NB4 (cell line): ENCODE data around the gene CABCOCO1.

Experiments
- MYC ChIP-seq: IDR thresholded peaks from 2 replicates; pipeline ENCODE4 v1.6.1; 2011; ENCODE audit warnings: low read depth, low read length
- POLR2A ChIP-seq: IDR thresholded peaks from 2 replicates; pipeline ENCODE4 v1.6.1; 2011; ENCODE audit warnings: mild to moderate bottlenecking; ENCODE audit not compliant: insufficient read length; ENCODE audit errors: extremely low read depth
- TF ChIP-seq, protein P1 (sequence below): IDR thresholded peaks from one replicate; pipeline ENCODE4 v1.5.1; 2012; ENCODE audit warnings: low read depth, low read length

DNA sequence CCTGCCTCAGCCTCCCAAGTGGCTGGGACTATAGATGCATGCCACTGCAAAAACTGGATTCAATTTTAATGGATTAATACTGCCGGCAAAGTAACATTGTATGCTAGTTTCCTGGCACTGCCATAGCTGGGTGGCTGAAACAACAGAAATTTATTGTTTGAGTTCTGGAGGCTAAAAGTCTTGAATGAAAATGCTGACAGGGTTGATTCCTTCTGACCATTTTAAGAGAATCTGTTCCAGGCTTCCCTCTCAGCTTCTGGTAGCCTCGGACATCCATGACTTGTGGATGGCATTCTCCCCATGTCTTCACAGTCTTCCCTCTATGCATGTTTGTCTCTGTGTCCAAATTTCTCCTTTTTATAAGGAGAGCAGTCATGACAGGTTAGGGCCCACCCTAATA, 151.4 kb downstream of the CABCOCO1 start:
- TF ChIP-seq, protein P1, sequence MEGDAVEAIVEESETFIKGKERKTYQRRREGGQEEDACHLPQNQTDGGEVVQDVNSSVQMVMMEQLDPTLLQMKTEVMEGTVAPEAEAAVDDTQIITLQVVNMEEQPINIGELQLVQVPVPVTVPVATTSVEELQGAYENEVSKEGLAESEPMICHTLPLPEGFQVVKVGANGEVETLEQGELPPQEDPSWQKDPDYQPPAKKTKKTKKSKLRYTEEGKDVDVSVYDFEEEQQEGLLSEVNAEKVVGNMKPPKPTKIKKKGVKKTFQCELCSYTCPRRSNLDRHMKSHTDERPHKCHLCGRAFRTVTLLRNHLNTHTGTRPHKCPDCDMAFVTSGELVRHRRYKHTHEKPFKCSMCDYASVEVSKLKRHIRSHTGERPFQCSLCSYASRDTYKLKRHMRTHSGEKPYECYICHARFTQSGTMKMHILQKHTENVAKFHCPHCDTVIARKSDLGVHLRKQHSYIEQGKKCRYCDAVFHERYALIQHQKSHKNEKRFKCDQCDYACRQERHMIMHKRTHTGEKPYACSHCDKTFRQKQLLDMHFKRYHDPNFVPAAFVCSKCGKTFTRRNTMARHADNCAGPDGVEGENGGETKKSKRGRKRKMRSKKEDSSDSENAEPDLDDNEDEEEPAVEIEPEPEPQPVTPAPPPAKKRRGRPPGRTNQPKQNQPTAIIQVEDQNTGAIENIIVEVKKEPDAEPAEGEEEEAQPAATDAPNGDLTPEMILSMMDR: no peak
- TF ChIP-seq POLR2A: no peak
- no peak for TF ChIP-seq MYC
